Calu3 (cell line): Measurements from ENCODE around the gene A1BG. TPM values are rescaled to one million over a fixed set of nuclear protein-coding genes. Genes with fewer than 3 reads are reported as not detected.

Experiments used
- BruUV-seq: library from RNA; stranded (reverse); fragments of 400-500 nt; replicated peaks from 2 replicates; lab custom pipeline; 2021; lab: Mats Ljungman, UMichigan
- CTCF ChIA-PET: fragments of 300-600 bp; sonication (Branson Sonifier 250); formaldehyde crosslinking; loops from one replicate; lab custom pipeline; 2022; ENCODE audit warnings: antibody characterized with exemption; lab: Charles Lee
- DNase-seq: peaks from one replicate; pipeline ENCODE4 v3.0.0; 2022
- H3K27ac Mint-ChIP-seq: one replicate; pipeline ENCODE4 v1.8.0; 2022; ENCODE audit warnings: mixed read lengths; ENCODE audit not compliant: unreplicated experiment
- H3K27me3 Mint-ChIP-seq: one replicate; pipeline ENCODE4 v1.8.0; 2022; ENCODE audit warnings: mixed read lengths; ENCODE audit not compliant: unreplicated experiment
- H3K36me3 Mint-ChIP-seq: one replicate; pipeline ENCODE4 v1.8.0; 2022; ENCODE audit warnings: mild to moderate bottlenecking, moderate library complexity, mixed read lengths; ENCODE audit not compliant: insufficient read depth, unreplicated experiment
- H3K4me1 Mint-ChIP-seq: one replicate; pipeline ENCODE4 v1.8.0; 2022; ENCODE audit warnings: mild to moderate bottlenecking, low read depth, mixed read lengths; ENCODE audit not compliant: unreplicated experiment
- H3K4me3 Mint-ChIP-seq: one replicate; pipeline ENCODE4 v1.8.0; 2022; ENCODE audit warnings: mild to moderate bottlenecking, low read depth, moderate library complexity, mixed read lengths; ENCODE audit not compliant: unreplicated experiment
- H3K9me3 Mint-ChIP-seq: one replicate; pipeline ENCODE4 v1.8.0; 2022; ENCODE audit warnings: low read depth, mixed read lengths; ENCODE audit not compliant: unreplicated experiment
- CTCF ChIP-seq: fragments of 200-600 bp; IDR thresholded peaks from one replicate; pipeline ENCODE4 v1.8.0; 2022; ENCODE audit warnings: antibody characterized with exemption; ENCODE audit not compliant: unreplicated experiment
- intact Hi-C: fragments of 100-400 bp; cut with micrococcal nuclease; formaldehyde crosslinking; loops from one replicate; pipeline ENCODE4 v1.10.0; 2022; ENCODE audit not compliant: unreplicated experiment
- total RNA-seq: library from RNA; stranded (reverse); gene quantifications from 2 replicates; pipeline ENCODE4 v1.2.3, GENCODE V29; 2022

The A1BG gene
- total RNA-seq, 1 experiment from 2014 or later, result not detected

GRCh38 chr19:58335630-58336029 lies 17.7 kb downstream of the A1BG start:
- H3K36me3 Mint-ChIP-seq, result peaks cover 5% of the 10 kb centered on the region
- CTCF ChIA-PET, result no interaction called here
- H3K27me3 Mint-ChIP-seq, result no peaks in the 10 kb centered on the region
- BruUV-seq, result no TSS peak
- peaks cover 5% of the 10 kb centered on the region for H3K4me1 Mint-ChIP-seq
- TF ChIP-seq CTCF, result no peak
- no peak overlapping the region for H3K27ac Mint-ChIP-seq
- H3K9me3 Mint-ChIP-seq, result peaks cover 4% of the 10 kb centered on the region
- H3K4me3 Mint-ChIP-seq, result no peak overlapping the region
- intact Hi-C loops, result no loop called here
- DNase-seq, result no peak

GRCh38 chr19:58334691-58335249 lies 18.5 kb downstream of the A1BG start:
- Mint-ChIP-seq H3K36me3 (peaks cover 5% of the 10 kb centered on the region), H3K27ac (no peak overlapping the region), H3K4me1 (peaks cover 9% of the 10 kb centered on the region), H3K4me3 (no peak overlapping the region), H3K9me3 (peaks cover 1% of the 10 kb centered on the region), H3K27me3 (no peaks in the 10 kb centered on the region)
- intact Hi-C loops, result no loop called here
- CTCF ChIA-PET, result no interaction called here
- no peak for DNase-seq
- TF ChIP-seq CTCF, result no peak
- BruUV-seq, result no TSS peak

GRCh38 chr19:58332697-58333096 lies 20.6 kb downstream of the A1BG start:
- intact Hi-C loops, result no loop called here
- Mint-ChIP-seq H3K27me3 (no peaks in the 10 kb centered on the region), H3K4me1 (peaks cover 16% of the 10 kb centered on the region), H3K36me3 (peaks cover under 1% of the 10 kb centered on the region), H3K9me3 (no peaks in the 10 kb centered on the region), H3K4me3 (no peak overlapping the region), H3K27ac (no peak overlapping the region)
- DNase-seq, result no peak
- BruUV-seq, result no TSS peak
- CTCF ChIA-PET, result interaction anchor here (0.6 kb wide), 1 partner anchor 15 kb away, joined by 3 read pairs; no protein-coding TSS in a partner anchor
- no peak for TF ChIP-seq CTCF

- DNase-seq, result no peak
- H3K4me3 Mint-ChIP-seq, result no peak overlapping the region
- no TSS peak for BruUV-seq
- H3K27me3 Mint-ChIP-seq, result no peaks in the 10 kb centered on the region
- TF ChIP-seq CTCF, result no peak
- H3K27ac Mint-ChIP-seq, result no peak overlapping the region
- intact Hi-C loops, result no loop called here
- no peaks in the 10 kb centered on the region for H3K9me3 Mint-ChIP-seq
- no peaks in the 10 kb centered on the region for H3K36me3 Mint-ChIP-seq
- CTCF ChIA-PET, result interaction anchor here (0.5 to 1.0 kb wide), 2 partner anchors 10 to 32 kb away, joined by 4 to 5 read pairs; partner anchors contain the start of gene ZNF497
- H3K4me1 Mint-ChIP-seq, result peaks cover 16% of the 10 kb centered on the region
Measured at GRCh38 chr19:58330458-58330857, 22.8 kb downstream of the A1BG start.
